Measurements from ENCODE around the gene ADAMTS2. TPM values are rescaled to one million over a fixed set of nuclear protein-coding genes. Genes with fewer than 3 reads are reported as not detected.

The ADAMTS2 gene
- polyA plus RNA-seq, 3 donors: 5.3 to 40.7 (median 14.6) TPM

DNA sequence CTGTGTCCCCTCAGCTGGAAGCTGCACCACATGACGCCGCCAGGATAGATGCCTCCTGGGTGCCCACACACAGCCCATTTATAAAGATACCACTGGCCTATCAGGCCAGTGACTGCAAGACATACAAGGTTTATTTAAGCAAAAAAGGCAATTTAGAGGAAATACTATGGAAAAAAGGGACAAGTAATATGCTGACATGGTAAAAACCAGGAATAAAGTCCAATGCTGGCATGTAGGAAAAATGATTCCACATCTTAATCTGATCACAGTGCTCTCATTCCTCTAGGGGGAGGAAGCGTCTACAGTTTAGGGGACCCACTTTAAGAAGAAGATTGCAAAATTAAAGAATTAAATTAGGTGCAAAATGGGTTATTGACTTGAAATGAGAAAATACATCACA, 205.0 kb downstream of the ADAMTS2 start:
- 74 to 91% (median 86%) methylated on average over 3 of the region's 3 CpGs for WGBS, 3 donors
- no peak overlapping the region for H3K27ac ChIP-seq (ENCODE audit: low read depth, low read length)

DNA sequence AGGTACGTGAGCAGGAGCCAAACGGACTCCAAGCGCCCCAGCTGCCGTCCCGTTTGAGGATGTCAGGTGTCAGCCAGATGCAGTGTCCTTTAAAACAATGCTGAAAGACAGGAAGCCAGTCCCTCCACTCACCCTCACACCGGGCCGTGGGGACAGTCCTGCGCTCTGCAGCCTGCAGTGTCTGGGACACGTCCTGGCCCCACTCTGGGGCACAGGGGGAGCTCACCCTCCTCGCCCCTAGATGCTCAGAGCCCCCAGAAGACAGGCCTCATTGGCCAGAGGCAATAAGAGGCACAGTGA, 205.4 kb downstream of the ADAMTS2 start:
- WGBS, 3 donors: 56 to 76% (median 61%) methylated on average over 10 of the region's 10 CpGs
- no peak overlapping the region for H3K27ac ChIP-seq (ENCODE audit: low read depth, low read length)

GRCh38 chr5:179139111-179139935, 205.9 kb downstream of the ADAMTS2 start:
- WGBS, 3 donors: 72 to 89% (median 84%) methylated on average over 23 to 26 of the region's 26 CpGs

GRCh38 chr5:179138568-179138925, 206.7 kb downstream of the ADAMTS2 start:
- H3K27ac ChIP-seq (ENCODE audit: low read depth, low read length): no peak overlapping the region
- 73 to 89% (median 77%) methylated on average over 23 of the region's 23 CpGs for WGBS, 3 donors

More at GRCh38 chr5:179139111-179139935, 205.9 kb downstream of the ADAMTS2 start:
- no peak overlapping the region for H3K27ac ChIP-seq (ENCODE audit: low read depth, low read length)

- WGBS, 3 donors: 79 to 87% (median 85%) methylated on average over 27 to 33 of the region's 33 CpGs
- no peak overlapping the region for H3K27ac ChIP-seq (ENCODE audit: low read depth, low read length)
Observed at GRCh38 chr5:179137643-179138567, 207.4 kb downstream of the ADAMTS2 start.

DNA sequence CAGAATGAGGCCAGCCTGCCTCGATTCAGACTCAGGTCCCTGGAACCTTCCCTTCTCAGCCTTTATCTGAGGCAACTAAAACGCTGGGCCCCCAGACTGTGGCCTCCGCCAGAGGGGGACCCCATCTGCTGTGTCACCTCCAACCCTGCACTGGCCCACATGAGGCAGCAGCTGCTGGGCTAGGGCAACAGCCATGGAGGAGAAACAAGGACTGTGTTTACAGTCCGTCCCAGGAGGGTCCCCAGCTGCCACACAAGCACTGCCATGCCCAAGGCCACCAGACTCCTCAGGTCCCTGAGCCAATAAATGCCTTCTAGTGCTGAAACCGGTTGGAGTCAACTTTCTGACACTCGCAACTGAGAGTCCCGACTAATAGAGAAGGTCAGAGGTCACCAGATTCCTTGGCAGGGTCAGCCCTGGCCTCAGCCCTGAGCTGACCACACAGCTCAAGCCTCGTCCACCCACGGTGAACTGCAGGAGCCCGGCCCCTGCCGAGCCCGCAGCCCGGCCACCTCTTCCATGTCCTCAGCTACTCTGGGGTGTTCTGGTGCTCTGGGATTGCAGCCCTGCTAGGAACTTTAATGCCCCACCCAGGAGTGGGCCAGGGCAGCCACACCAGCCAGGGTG, 208.1 kb downstream of the ADAMTS2 start:
- H3K27ac ChIP-seq (ENCODE audit: low read depth, low read length): no peak overlapping the region
- WGBS, 3 donors: 56 to 86% (median 79%) methylated on average over 13 of the region's 13 CpGs

DNA sequence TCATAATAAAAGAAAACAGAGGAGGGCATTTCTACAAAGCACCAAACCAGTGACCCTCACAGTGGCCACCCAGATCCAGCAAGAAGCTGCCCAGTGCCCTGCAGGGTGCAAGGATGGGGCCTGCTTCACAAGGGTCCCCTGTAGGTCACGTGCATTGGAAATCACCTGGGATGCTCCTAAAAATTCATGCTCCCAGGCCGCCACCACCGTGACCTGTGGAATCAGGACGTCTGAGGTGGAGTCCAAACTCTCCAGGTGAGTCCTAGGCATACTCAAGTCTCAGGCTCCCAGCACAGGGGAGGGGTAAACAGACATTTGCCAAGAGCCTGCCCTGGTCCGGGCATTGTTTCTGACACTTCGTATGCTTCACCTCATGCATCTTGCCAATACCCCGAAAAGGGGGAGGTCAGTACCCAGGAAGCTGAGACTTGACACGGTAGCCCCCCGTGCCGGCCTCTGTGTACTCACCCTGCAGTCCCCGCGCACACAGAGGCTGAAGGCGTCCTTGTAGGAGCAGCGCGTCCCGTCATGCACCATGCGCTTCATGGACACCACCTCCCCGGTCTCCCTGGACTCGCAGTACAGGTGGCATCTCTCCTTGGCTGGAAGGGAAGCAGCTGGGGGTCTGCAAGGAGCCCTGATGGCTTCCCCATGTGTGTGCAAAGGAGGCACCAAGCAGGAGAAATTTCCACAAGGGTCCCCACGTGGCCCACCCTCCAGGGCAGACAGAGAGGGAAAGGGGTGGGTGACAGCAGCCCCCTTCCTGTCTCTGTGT, 209.6 kb downstream of the ADAMTS2 start:
- no peak overlapping the region for H3K27ac ChIP-seq (ENCODE audit: low read depth, low read length)
- 86 to 92% (median 88%) methylated on average over 20 of the region's 20 CpGs for WGBS, 3 donors

- 80 to 92% (median 82%) methylated on average over 12 to 19 of the region's 19 CpGs for WGBS, 3 donors
Observed at GRCh38 chr5:179135006-179135405, 210.3 kb downstream of the ADAMTS2 start.

DNA sequence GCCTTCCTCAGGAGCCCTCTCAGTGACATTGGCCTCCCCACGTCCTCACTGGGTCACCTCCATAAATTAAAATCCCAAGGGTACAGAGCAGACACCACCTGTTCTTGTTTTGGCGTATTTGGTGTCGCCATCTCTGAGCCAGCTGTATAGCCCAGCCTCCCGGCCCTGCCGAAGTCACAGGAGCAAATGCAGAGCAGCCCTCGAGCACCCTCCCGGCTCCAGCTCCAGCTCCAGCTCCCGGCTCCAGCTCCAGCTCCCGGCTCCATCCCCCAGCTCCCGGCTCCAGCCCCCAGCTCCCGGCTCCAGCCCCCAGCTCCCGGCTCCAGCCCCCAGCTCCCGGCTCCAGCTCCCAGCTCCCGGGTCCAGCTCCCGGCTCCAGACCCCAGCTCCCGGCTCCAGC, 210.8 kb downstream of the ADAMTS2 start:
- WGBS, 3 donors: 93 to 95% (median 94%) methylated on average over 11 to 16 of the region's 16 CpGs
- no peak overlapping the region for H3K27ac ChIP-seq (ENCODE audit: low read depth, low read length)

More at GRCh38 chr5:179135006-179135405, 210.3 kb downstream of the ADAMTS2 start:
- no peak overlapping the region for H3K27ac ChIP-seq (ENCODE audit: low read depth, low read length)

- no peak overlapping the region for H3K27ac ChIP-seq (ENCODE audit: low read depth, low read length)
- WGBS, 3 donors: 80 to 88% (median 86%) methylated on average over 23 of the region's 23 CpGs
Observed at GRCh38 chr5:179132586-179133355, 212.5 kb downstream of the ADAMTS2 start.

- WGBS, 3 donors: 55 to 85% (median 82%) methylated on average over 15 of the region's 15 CpGs
- no peak overlapping the region for H3K27ac ChIP-seq (ENCODE audit: low read depth, low read length)
Observed at GRCh38 chr5:179131886-179132585, 213.2 kb downstream of the ADAMTS2 start.

- no peak overlapping the region for H3K27ac ChIP-seq (ENCODE audit: low read depth, low read length)
- 75 to 88% (median 86%) methylated on average over 10 of the region's 10 CpGs for WGBS, 3 donors
Observed at GRCh38 chr5:179131321-179131835, 213.9 kb downstream of the ADAMTS2 start.

DNA sequence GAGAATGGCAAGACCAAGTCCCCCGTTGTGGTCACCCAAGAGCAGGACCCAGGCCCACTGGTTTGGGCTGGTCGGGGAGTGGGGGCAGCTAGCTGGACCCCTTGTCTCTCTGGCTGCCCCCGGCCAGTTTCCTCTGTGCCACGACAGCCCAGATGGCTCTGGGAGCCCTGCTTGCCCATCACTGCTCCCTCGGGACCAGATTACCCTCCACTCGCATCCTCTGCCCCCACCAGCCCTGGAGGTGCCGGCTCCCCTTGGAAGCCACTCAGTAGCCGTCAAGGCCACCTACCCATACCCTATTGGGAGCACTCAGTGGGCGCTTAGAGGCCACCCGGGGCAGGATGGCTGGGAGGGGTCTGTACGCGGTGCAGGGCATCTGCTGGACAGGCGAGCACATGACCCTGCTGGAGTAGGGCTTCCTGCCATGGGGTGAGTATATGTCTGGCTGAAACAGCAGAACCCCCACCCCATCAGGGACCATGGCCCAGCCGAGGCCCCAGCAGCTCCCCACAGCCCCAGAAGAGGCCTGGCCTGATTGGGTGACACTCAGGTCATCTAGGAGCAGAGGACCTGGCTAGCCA, 215.1 kb downstream of the ADAMTS2 start:
- 79 to 95% (median 87%) methylated on average over 14 of the region's 14 CpGs for WGBS, 3 donors

GRCh38 chr5:179129607-179130071, 215.6 kb downstream of the ADAMTS2 start:
- H3K27ac ChIP-seq (ENCODE audit: low read depth, low read length): no peak overlapping the region
- 78 to 88% (median 85%) methylated on average over 18 of the region's 18 CpGs for WGBS, 3 donors

More for the DNA sequence above, 215.1 kb downstream of the ADAMTS2 start:
- no peak overlapping the region for H3K27ac ChIP-seq (ENCODE audit: low read depth, low read length)

DNA sequence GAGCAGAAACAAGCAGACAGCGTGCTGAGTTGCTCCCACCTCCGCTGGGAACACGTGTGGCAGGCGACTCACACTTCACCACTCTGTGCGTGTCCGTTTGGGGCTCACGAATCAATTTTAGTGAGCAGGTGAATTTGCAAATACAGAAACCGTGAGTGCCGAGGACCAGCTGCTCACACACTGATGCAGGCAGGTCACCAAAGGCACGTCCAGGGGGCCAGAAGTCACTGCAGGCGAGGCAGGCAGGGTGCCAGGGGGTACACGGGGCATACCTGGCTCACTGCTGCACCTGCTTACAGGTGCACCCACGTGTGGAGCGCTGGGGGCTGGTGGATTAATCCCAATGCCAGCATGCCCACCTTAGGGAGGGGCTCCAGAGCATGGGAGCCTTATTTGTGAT, 216.3 kb downstream of the ADAMTS2 start:
- WGBS, 3 donors: 61 to 88% (median 87%) methylated on average over 14 of the region's 14 CpGs
- H3K27ac ChIP-seq (ENCODE audit: low read depth, low read length): no peak overlapping the region

DNA sequence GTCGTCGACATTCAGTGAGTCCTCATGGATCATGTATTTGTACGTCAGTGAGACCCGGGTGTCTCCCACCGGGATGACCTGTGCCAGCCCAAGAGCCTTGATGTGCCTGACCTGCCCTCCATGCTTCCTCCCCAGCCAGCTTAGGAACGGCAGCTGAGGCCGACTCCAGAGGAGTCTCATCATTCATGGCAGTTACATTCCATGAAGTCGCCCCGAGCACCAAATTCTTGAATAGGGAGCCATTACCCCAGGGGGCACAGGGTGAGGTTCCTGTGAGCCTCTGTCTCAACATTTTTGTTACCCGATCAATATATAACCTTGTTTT, 217.3 kb downstream of the ADAMTS2 start:
- WGBS, 3 donors: 81 to 93% (median 88%) methylated on average over 10 of the region's 10 CpGs
- H3K27ac ChIP-seq (ENCODE audit: low read depth, low read length): no peak overlapping the region
